UCSD-AML1 (cell line): Measurements from ENCODE around the gene KRTAP10-1.
"Not testable (repeated sequence)": the region's sequence is repeated elsewhere in the genome, so short reads cannot be mapped to it uniquely, and the experiment has no call there.

Source experiments
- DNase-seq: peaks from one replicate; lab custom pipeline; 2025; ENCODE audit not compliant: unreplicated experiment; lab: John Stamatoyannopoulos, UW

The KRTAP10-1 gene

GRCh38 chr21:44550285-44550684 is 10.3 kb upstream of the KRTAP10-1 start:
- DNase-seq = not testable (repeated sequence)

- no peak for DNase-seq
Observed at GRCh38 chr21:44549525-44550211, 9.7 kb upstream of the KRTAP10-1 start.

DNA sequence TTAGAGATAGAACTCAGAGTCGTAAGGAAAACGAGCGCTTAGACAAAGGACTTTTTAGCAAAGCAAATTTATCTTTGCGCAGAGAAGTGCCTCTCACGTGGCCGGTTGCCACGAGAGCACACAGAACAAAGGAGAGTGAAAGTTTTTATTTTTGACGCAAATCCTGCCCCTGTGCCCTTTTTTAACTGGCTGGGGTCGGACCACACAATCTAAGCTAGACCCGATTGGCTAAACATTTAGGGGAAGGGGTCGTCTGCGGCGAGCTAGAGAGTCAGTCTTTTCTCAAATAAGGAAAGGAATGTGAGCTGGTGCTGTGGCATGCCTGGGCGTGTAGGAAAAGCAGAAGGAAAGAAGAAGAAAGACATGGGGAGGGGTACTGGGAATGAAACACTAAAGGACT is 8.9 kb upstream of the KRTAP10-1 start:
- no peak for DNase-seq

GRCh38 chr21:44548381-44548780 is 8.4 kb upstream of the KRTAP10-1 start:
- no peak for DNase-seq

- no peak for DNase-seq
Observed at GRCh38 chr21:44547656-44548331, 7.8 kb upstream of the KRTAP10-1 start.

DNA sequence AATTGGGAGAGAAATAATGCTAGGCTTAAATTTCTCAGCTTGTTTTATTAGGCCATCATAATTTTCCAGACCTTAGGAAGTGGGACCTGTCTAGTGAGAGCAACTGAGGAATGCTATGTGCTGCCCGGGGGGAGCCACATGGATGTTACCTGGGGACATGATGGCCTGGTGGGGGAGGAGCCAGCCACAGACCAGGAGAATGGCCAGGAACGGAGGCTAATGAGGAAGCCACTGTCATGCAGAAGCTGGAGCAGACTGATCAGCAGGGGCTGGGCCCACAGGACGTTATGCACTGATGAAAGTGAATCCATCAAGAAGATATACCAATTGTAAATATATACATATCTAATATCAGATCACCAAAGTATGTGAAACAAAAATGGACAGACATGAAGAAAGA is 4.6 kb upstream of the KRTAP10-1 start:
- no peak for DNase-seq

GRCh38 chr21:44542716-44543115 is 2.7 kb upstream of the KRTAP10-1 start:
- DNase-seq = no peak

DNA sequence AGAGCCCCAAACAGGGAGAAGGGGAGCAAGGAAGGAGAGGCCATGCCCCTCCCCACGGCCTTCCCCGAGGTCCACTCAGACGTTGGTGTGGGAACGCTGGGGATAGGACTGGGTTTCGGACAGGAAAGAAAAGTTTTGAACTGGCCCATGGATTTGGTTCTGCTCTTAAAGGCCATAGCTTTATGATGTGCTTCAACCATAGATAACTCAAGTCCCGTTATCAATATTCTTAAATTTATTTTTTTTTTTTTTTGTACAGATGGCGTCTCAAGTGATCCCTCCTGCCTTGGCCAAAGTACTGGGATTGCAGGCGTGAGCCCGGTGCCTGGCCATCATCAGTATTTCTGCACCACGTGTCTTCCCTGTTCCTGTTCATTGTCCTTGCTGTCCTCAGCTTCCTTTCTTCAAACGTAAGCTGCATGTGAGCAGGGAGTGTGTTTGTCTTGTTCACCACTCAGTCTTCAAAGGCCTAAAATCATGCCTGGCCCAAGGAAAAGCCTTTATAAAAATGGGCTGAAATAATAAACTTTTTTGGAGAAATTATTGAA is 820 bp upstream of the KRTAP10-1 start:
- DNase-seq = no peak

GRCh38 chr21:44539046-44539445 is 949 bp downstream of the KRTAP10-1 start:
- DNase-seq = no peak

DNA sequence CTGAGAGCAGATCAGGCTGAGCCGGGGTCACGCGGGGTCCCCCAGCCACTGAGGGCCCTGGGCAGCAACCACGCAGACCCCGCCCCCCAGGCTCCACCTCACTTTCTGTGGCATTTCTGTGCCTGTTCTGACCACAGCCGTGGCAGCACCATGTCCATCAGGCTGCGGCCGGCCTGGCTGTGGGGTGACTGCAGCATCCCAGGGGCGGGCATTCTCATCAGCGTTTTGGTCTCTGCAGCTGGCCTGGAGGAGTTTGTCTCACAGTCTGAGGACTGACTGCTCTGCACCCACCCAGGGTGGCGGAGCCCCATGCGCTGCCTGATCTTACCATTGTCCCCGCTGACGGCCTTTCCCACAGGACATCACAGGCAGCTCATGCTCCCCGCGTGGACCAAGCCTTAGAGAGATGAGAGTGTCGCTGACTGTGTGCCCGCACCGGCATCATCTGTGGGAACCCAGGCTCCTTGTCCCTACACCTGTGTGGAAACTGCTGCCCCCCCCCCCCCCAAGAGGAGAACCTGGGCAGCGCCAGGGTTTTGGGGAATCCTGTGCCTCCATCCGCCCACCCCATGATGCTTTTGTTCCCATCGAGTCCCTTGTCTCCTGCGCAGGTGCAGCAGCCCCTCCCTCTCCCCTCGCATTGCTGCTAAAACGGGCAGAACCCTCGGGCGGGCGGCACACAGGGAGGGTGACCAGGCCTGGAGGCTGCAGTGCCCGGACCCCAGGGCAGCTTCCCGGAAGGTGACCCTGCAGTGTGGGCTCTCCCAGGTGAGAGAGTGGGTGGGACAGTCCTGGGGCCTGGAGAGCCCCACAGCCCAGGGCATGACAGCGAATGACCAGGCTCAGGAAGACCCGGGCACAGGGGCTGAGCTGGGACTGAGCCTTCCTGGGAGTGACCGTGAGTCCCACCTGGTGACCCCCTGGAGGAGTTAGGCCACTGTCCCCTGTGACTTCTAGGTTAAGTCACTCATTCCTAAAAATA is 1.8 kb downstream of the KRTAP10-1 start:
- DNase-seq = no peak

DNA sequence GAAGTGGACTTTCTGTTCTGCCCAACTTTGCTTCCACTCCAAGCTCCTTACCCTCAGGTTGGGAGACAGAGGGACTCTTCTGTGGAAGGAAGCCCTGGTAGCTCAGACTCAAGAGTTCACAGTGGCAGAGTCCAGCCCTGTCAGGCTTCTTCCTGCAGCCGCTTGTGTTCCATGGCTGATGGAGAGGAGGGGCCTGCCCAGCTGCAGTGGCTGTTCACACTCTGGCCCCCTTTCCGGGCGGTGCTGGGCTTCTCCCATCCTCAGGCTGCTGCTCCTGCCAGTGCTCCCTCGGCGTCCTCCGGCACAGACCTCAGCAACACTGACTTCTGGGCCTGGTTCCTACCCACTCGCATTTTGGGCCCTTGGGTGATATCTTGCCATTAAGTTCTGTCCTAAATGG is 4.0 kb downstream of the KRTAP10-1 start:
- DNase-seq = no peak

- no peak for DNase-seq
Observed at GRCh38 chr21:44534688-44535087, 5.3 kb downstream of the KRTAP10-1 start.

DNA sequence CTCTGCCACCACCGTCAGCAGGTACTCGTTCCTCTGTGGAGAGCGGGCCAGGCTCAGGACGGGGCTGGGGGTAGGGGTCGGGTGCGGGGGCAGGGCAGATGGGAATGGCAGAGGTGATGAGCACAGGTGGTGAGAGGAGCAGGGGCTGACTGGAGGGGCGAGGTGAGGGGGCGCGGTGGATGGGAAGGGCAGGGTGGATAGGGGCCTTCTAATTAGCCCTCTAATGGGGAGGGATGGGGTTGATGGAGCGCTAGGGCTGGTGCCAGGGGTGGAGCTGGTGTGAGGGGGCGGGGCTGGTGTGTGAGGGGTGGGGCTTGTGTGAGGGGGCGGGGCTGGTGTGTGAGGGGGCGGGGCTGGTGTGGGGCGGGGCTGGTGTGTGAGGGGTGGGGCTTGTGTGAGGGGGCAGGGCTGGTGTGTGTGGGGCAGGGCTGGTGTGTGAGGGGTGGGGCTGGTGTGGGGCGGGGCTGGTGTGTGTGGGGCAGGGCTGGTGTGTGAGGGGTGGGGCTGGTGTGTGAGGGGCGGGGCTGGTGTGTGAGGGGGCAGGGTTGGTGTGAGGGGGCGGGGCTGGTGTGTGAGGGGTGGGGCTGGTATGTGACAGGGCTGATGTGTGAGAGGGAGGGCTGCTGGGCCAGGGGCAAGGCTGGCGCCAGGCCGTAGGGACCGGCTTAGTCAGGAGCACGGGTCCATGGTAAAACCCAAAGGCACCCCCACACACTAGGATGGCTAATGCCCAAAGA is 5.9 kb downstream of the KRTAP10-1 start:
- no peak for DNase-seq

DNA sequence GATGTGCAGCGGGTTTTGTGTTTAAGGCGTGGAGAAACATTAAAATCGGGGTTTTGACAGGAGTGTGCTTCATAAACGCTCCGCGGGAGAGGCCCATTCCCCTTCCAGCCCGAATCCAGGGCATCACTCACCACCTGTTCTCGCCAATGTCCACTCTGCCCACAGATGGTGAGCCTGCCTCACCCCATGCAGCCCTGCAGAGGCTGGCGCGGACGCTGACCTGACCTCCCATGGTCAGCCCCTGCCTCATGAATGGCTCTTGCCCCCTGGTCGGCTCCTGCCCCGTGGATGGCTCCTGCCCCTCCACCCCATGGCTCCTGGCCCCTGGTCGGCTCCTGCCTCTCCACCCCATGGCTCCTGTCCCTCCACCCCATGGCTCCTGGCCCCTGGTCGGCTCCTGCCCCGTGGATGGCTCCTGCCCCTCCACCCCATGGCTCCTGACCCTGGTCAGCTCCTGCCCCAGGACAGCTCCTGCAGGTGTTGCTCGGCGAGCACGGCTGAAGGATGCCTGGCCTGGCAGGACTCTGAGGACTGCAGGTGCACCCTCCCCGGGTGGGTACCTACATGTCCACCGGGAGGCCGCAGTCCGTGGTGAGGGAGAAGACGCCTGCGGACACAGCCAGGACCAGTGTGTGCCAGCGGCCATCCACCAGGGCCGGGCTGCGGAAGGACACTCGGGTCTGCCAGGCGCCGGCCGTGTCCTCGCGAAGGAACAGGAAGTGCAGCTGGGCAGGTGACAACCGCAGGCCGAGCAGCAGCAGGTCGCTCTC is 6.7 kb downstream of the KRTAP10-1 start:
- no peak for DNase-seq

- DNase-seq = no peak
Observed at GRCh38 chr21:44532712-44533111, 7.3 kb downstream of the KRTAP10-1 start.

GRCh38 chr21:44531606-44532564 is 8.1 kb downstream of the KRTAP10-1 start:
- DNase-seq = no peak

GRCh38 chr21:44530903-44531605 is 8.9 kb downstream of the KRTAP10-1 start:
- DNase-seq = no peak

DNA sequence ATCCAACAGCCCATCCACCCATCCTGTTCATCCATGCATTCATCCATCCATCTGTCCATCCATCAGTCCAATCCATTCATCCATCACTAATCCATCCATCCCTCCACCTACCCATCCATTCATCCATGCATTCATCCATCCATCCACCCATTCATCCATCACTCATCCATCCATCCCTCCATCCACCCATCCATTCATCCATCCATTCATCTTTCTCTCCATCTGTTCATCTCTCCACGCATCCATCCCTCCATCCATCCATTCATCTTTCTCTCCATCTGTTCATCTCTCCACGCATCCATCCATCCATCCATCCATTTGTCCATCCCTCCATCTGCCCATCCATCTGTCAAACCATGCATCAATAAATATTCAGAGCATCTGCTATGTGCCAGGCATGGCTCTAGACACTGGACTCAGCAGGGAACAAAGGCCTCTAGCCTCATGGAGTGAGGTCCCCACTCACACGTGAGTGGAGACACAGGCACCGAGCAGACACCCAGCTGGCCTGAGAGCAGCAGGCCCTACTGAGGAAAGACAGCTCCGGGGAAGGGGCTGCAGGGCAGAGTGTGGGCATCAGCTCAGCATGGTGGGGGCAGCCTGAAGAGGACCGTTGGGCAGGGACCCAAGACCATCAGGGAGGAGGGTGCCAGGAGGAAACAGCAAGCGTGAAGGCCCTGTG is 9.6 kb downstream of the KRTAP10-1 start:
- no peak for DNase-seq
